ENCODE measurements around the gene KDM6B. TPM values are rescaled to one million over a fixed set of nuclear protein-coding genes. Genes with fewer than 3 reads are reported as not detected.

KDM6B gene
- total RNA-seq, 1 donor from 2014 or later = 2.9 TPM

- Histone ChIP-seq H3K27me3 (ENCODE audit: control insufficient read depth, insufficient read depth, low read length) (no peaks in the 10 kb centered on the region), H3K4me3 (ENCODE audit: low read depth, low read length) (peak overlapping the region; percentile 79), H3K36me3 (ENCODE audit: control insufficient read depth, insufficient read depth, low read length) (peaks cover 5% of the 10 kb centered on the region)
- FAIRE-seq = no peak
- no peak for TF ChIP-seq CTCF (IDR thresholded peaks at IDR 0.05; ENCODE audit: insufficient read depth, low read length, severe bottlenecking)
- DNase-seq (ENCODE audit: low read depth) = peak; percentile 25
These were observed 3.5 kb downstream of the KDM6B start for GRCh38 chr17:7837408-7838088.

GRCh38 chr17:7838090-7839075 is 4.4 kb downstream of the KDM6B start:
- DNase-seq (ENCODE audit: low read depth) = no peak
- no peak for FAIRE-seq

GRCh38 chr17:7839190-7839875 is 5.3 kb downstream of the KDM6B start:
- Histone ChIP-seq H3K27me3 (ENCODE audit: control insufficient read depth, insufficient read depth, low read length) (no peaks in the 10 kb centered on the region), H3K36me3 (ENCODE audit: control insufficient read depth, insufficient read depth, low read length) (peaks cover 5% of the 10 kb centered on the region), H3K4me3 (ENCODE audit: low read depth, low read length) (peak overlapping the region; percentile 23)
- DNase-seq (ENCODE audit: low read depth) (peak; percentile 74), FAIRE-seq (peak; percentile 50)
- no peak for TF ChIP-seq CTCF (IDR thresholded peaks at IDR 0.05; ENCODE audit: insufficient read depth, low read length, severe bottlenecking)

More at GRCh38 chr17:7838090-7839075, 4.4 kb downstream of the KDM6B start:
- H3K4me3 ChIP-seq (ENCODE audit: low read depth, low read length) = peak overlapping the region; percentile 23
- no peaks in the 10 kb centered on the region for H3K27me3 ChIP-seq (ENCODE audit: control insufficient read depth, insufficient read depth, low read length)
- peak; percentile 1 for TF ChIP-seq CTCF (IDR thresholded peaks at IDR 0.05; ENCODE audit: insufficient read depth, low read length, severe bottlenecking)
- H3K36me3 ChIP-seq (ENCODE audit: control insufficient read depth, insufficient read depth, low read length) = peaks cover 5% of the 10 kb centered on the region

- Histone ChIP-seq H3K36me3 (ENCODE audit: control insufficient read depth, insufficient read depth, low read length) (peaks cover 6% of the 10 kb centered on the region), H3K4me3 (ENCODE audit: low read depth, low read length) (no peak overlapping the region), H3K27me3 (ENCODE audit: control insufficient read depth, insufficient read depth, low read length) (no peaks in the 10 kb centered on the region)
- TF ChIP-seq CTCF (IDR thresholded peaks at IDR 0.05; ENCODE audit: insufficient read depth, low read length, severe bottlenecking) = no peak
- no peak for DNase-seq (ENCODE audit: low read depth)
- no peak for FAIRE-seq
These were observed 5.9 kb downstream of the KDM6B start for GRCh38 chr17:7839876-7840261.

- no peak for FAIRE-seq
- Histone ChIP-seq H3K36me3 (ENCODE audit: control insufficient read depth, insufficient read depth, low read length) (peaks cover 11% of the 10 kb centered on the region), H3K4me3 (ENCODE audit: low read depth, low read length) (no peak overlapping the region), H3K27me3 (ENCODE audit: control insufficient read depth, insufficient read depth, low read length) (no peaks in the 10 kb centered on the region)
- DNase-seq (ENCODE audit: low read depth) = no peak
- TF ChIP-seq CTCF (IDR thresholded peaks at IDR 0.05; ENCODE audit: insufficient read depth, low read length, severe bottlenecking) = no peak
These were observed 6.4 kb downstream of the KDM6B start for GRCh38 chr17:7840441-7840840.
